Frontal cortex (tissue), 4 donors: Measurements from ENCODE around the gene SLC26A3. TPM values are rescaled to one million over a fixed set of nuclear protein-coding genes. Genes with fewer than 3 reads are reported as not detected.
"Not testable (repeated sequence)": the region's sequence is repeated elsewhere in the genome, so short reads cannot be mapped to it uniquely, and the experiment has no call there.

Experiments used
- DNase-seq, 2 donors: peaks; one replicate each; pipeline ENCODE4 v3.0.0; 2012; ENCODE audit warnings: low spot score in 2 of 2
- FAIRE-seq: peaks from 2 replicates; lab custom pipeline; 2012; peaks lifted over from hg19 to GRCh38; lab: Jason Lieb, UNC
- total RNA-seq: library from RNA; depleted of rRNA; stranded (reverse); fragments of >200 nt; gene quantifications from one replicate; pipeline ENCODE4 v1.2.3, GENCODE V29; 2014
- donor health status: control.
- donor health status: control.
- donor health status: control.

SLC26A3 gene
- total RNA-seq: not detected

GRCh38 chr7:107803009-107803610, at the start of gene SLC26A3:
SLC26A3 (minus strand) TSS chr7:107803223; CDS start chr7:107794509, 8,714 bp downstream.
- FAIRE-seq: no peak
- no peak for DNase-seq

DNA sequence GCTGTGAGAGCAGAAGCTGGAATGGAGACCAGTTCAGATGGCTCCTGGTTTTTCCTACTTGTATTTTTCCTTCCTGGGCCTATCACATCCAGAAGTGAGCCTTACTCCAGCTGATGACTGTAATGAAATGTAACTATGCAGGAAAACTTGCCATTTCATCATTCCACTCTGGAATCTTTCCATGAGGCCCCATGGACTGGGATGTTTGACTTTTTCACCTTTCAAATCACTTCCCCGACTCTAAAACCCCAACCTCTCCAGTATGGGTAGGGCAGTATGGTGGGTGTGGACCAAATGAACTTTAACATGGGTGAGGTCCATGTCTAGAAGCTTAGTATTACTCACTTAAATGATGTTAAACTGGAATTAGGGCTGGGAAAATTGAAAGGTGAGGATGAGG, 47.6 kb upstream of the SLC26A3 start:
- no peak for DNase-seq
- FAIRE-seq: no peak

GRCh38 chr7:107850216-107850615, 47.2 kb upstream of the SLC26A3 start:
- DNase-seq (no peak), FAIRE-seq (no peak)

DNA sequence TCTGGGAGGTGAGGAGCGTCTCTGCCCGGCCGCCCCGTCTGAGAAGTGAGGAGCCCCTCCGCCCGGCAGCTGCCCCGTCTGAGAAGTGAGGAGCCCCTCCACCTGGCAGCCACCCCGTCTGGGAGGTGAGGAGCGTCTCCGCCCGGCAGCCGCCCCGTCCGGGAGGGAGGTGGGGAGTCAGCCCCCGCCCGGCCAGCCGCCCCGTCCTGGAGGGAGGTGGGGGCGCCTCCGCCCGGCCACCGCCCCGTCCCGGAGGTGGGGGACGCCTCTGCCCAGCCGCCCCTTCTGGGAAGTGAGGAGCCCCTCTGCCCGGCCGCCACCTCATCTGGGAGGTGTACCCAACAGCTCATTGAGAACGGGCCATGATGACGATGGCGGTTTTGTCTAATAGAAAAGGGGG, 45.2 kb upstream of the SLC26A3 start:
- FAIRE-seq, DNase-seq: not testable (repeated sequence)

DNA sequence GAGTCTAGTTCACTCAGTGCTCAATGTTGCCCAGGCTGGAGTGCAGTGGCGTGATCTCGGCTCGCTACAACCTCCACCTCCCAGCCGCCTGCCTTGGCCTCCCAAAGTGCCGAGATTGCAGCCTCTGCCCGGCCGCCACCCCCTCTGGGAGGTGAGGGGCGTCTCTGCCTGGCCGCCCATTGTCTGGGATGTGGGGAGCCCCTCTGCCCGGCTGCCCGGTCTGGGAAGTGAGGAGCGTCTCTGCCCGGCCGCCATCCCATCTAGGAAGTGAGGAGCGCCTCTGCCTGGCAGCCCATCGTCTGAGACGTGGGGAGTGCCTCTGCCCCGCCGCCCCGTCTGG, 44.8 kb upstream of the SLC26A3 start:
- DNase-seq, FAIRE-seq: not testable (repeated sequence)

- FAIRE-seq (no peak), DNase-seq (no peak)
Measured at GRCh38 chr7:107847168-107847835, 44.3 kb upstream of the SLC26A3 start.

GRCh38 chr7:107846324-107846723, 43.3 kb upstream of the SLC26A3 start:
- DNase-seq: no peak
- FAIRE-seq: no peak

- DNase-seq (no peak), FAIRE-seq (no peak)
Measured at GRCh38 chr7:107843184-107843583, 40.2 kb upstream of the SLC26A3 start.

DNA sequence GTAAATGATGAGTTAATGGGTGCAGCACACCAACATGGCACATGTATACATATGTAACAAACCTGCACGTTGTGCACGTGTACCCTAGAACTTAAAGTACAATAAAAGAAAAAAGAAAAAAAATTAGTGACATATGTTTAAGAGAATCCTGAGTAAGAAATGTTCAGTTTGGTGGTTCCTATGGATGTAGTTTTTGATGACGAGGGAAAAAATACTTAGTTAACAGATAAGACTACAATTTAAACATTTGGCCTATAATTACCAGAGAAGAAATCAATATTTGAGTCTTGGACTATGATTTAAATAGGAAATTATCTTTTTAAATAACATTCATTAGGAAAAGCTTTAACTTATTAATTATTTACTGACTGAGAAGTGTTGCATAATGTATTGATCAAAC, 39.2 kb upstream of the SLC26A3 start:
- FAIRE-seq (no peak), DNase-seq (no peak)

DNA sequence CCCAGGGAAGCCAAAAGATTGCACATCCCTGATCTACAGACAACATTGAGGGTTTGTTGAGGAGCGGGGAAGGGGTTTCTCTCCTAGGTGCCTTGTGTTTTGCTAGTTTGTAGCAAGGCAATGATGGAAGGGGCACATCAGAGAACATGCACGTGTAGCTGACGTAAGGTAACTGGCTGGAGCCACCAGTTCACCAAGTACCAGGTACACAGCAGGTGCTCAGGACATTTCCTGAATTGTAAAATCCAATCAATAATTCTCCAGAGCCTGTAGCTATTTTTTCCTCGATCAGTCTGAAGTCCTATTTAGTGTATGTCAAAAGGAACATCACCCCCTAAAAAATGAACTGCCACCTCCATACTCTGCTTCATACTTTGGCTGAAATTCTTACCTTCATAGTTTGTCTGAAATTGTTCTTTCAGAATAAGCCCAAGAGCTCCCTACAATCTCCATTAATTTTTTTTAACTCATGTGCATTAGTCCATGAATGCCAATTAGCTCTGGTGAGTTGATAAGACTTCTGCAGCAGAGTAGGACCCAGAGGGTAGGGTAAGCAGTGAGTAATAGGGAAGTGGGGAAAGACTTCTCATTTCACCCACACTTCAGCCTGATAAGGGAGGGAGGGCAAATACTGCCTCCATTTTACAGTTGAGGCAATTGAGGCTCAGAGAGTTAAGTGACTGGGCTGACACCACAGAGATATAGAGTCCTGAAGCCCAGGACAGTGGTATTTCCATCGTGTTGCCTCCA, 36.0 kb upstream of the SLC26A3 start:
- no peak for DNase-seq
- no peak for FAIRE-seq

DNA sequence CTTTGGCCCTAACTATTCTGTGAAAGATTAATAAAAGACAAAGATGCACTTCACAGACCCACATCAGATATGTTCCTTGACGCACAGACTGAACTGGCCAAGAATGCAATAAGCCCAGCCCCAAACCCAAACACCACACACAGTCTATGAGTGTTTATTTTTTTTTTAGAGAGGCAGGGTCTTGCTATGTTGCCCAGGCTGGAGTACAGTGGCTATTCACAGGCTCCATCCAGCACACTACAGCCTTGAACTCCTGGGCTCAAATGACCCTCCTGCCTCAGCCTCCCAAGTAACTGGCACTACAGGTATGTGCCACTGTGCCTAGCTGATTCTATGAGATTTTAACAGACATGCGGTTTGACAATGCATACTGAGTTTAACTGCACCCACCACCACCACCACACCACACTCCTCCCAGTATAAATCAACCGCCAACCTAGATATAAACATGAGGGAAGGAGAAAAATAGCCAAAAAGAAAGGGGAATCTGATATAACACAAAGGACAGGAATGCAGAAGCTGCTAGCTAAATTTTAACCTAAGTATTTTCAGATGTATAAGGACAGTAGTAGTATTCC, 35.1 kb upstream of the SLC26A3 start:
- no peak for FAIRE-seq
- no peak for DNase-seq

DNA sequence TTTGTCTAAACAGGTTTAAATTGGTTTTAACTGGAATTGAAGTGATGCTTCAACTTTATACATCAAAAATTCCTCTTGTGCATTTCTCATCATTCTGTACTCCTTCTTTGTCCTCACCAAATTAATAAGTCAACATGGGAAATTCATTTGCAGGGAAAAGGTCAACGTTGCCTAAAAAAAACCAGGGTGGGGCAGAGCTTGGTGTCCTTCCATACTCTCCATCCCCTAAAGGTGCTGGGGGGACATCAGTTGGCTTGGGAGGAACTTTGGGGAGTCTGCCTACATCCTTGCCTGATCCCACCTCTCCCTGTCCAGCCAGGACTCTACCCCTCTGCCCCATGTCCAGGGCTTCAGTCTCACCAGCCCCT, 34.1 kb upstream of the SLC26A3 start:
- FAIRE-seq (no peak), DNase-seq (no peak)

- FAIRE-seq: no peak
- DNase-seq: no peak
Measured at GRCh38 chr7:107836237-107837144, 33.5 kb upstream of the SLC26A3 start.

DNA sequence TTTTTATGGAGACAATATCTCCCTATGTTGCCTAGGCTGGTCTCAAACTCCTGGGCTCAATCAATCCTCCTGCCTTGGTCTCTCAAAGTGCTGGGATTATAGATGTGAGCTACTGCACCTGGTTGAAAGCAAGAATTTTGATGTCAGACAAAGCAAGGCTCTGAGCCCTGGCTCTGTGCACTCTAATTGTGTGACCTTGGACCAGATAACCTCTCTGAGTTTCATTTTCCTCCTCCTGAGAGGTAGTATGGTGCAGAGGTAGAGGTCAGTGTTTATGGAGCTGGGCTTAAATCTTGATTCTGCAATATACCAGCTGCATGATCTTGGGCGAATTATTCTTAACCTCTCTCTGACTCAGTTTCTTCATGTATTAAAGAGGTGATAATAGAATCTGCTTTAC, 31.4 kb upstream of the SLC26A3 start:
- FAIRE-seq (no peak), DNase-seq (no peak)

- DNase-seq (no peak), FAIRE-seq (no peak)
Measured at GRCh38 chr7:107833684-107834106, 30.7 kb upstream of the SLC26A3 start.

DNA sequence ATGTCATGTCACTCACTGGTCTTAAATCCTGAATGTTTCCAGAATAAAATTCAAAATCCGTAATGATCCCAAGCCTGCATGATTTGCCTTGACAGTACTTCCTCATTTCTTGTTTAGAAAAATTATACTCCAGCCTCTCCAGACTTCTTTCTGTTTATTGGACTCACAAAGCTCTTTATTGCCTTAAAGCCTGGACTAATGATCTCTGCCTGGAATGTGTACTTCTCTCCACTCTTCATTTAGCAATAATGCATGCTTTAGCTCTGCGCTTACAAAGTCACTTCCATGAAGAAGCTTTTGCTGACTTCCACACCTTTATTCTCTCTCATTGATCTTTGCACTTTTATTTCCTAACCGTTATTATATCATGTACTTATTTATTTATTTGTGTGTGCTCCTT, 27.4 kb upstream of the SLC26A3 start:
- FAIRE-seq: no peak
- DNase-seq: no peak

DNA sequence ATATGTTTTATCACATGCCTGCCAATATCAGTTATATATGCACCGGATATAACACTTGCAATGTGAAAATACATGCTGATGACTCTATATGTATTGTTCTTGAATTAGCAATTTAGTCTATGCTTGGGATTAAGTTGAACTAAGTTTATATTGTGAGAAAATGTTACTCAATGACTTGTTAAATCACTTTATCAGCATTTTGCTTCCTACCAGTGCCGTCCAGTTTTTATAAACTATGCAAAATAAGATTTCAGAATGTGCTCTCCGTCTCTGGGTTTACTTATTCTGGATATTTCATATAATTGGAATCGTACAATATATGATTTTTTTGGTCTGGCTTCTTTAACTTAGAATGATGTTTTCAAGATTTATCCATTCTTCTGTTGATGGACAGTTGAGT, 25.5 kb upstream of the SLC26A3 start:
- FAIRE-seq (no peak), DNase-seq (no peak)

DNA sequence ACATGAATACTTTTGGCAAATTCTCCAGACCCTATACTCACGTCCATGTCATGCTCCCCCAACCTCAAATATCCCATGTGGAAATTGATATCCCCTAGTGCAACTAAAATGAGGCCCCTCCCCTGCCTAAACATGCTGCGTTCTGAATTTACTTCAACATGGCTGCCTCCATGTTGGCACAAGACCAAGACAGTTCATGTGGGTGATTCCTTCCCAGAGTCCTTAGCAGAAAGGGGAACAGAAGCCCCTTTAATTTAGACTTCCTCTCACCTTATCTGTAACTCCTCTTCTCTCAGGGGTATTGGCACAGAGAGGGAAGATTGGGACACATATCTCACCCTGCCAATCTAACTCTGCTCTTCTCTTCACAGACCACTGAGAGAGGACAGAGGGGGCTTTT, 24.5 kb upstream of the SLC26A3 start:
- no peak for DNase-seq
- no peak for FAIRE-seq

GRCh38 chr7:107826451-107826850, 23.4 kb upstream of the SLC26A3 start:
- no peak for FAIRE-seq
- no peak for DNase-seq

GRCh38 chr7:107824858-107825257, 21.8 kb upstream of the SLC26A3 start:
- DNase-seq (no peak), FAIRE-seq (no peak)
